DMS 273 (cell line): ENCODE data around the gene DUOXA1.
A peak's percentile ranks its signal among the peaks of the same experiment; 100 is the strongest.

Experiments used
- DNase-seq: peaks from one replicate; lab custom pipeline; 2025; ENCODE audit not compliant: unreplicated experiment; lab: John Stamatoyannopoulos, UW

Gene DUOXA1

DNA sequence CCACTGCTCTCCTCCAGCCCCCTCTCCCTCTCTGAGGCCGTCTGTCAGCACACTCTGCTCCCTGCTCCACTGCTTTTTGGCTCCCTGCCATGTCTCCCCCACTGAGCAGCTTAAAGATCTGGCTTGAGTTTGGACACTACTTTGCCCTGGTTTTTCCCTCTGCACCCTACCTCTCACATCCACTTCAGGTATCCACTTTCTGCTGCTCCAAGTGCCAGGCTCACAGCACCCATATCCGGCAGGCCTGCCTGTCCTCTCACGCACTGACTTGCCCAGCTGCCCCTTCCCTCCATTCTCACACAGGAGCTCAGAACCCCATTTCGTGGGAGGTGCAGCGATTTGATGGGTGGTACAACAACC, 3.9 kb upstream of the DUOXA1 start:
- peak; percentile 54 for DNase-seq

DNA sequence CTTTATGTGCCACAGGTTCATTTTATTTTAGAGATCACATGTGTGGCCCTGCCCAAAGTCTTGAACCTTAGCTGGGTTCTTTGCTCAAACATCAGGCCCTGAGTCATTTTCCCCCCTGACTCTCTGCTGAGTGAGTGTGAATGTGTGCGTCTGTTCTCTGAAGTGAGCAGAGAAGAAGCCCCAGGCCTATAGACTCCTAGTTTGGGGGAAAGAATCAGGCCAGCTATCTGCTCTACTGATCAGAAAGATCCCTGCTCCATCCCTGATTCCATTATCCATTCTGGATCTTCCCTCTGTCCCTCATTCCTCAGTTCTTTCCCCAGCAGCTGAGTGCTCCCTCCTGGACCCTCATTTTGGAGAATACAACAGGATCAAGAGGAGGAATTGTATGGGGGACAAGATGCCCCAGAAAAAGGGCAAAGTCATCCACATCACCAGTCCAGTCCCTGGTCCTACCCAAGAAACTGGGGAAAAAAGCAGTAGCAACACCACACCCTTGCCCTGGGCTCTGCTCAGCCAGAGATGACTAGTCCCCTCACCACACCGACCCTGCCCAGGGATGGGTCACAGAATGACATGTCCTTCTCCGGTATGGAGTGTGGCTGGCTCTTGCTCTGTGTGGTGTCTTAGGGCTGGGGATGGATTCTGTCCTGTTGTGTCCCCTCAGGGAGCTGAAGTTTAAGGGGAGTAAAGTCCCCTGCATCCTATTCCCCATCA, 3.3 kb upstream of the DUOXA1 start:
- no peak for DNase-seq

DNA sequence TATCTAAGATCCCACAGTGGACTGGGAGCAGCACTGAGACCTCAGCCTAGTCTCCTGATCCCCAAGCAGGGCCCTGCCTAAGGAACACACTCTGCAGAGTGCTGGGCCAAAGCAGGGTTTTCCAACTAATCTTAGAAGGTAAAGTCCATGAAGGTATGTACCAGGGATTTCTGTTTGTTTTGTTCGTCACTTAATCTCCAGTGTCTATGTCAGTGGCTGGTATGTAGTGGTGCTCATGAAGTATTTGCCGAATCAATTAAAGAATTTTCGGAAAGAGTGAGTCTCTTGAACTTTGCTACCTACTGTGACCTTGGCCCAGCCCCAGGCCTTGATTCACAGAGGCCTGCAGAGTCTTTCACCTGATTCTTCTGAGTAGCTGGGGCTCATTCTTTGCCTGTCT, 1.8 kb upstream of the DUOXA1 start:
- DNase-seq, result no peak

DNA sequence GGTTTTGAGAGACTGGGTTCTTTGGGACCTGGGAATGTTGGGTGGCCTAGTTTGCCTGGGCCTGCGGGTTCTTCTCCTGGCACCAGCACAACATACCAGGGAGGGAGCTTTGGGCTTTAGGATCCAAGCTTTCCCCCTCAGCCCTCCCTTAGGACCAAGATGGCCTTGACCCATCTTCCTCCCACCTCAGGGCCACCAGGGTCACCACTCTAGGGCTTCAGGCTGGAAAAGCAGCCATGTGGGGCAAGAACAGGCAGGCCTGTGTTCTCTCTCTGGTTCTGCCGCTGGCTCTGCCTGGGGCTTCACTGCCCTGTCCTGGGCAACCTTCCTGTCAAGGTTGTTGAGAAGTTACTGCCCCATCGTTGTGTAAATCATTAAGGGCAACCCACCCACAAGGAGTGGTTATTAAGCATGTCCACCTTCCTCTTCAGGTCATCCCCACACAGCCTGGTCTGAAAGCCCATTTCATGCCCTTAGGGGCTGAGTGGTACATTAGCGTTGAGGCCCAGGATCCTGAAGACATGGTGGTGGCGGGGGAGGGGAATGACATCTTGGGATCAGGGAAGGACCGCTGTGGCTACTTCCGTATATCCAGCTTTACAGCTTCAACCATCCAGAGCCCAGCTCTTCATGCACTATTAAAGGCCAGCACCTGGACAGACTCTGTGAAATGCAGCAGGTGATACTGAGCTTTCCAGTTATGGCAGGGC, 767 bp upstream of the DUOXA1 start:
- no peak for DNase-seq

DNA sequence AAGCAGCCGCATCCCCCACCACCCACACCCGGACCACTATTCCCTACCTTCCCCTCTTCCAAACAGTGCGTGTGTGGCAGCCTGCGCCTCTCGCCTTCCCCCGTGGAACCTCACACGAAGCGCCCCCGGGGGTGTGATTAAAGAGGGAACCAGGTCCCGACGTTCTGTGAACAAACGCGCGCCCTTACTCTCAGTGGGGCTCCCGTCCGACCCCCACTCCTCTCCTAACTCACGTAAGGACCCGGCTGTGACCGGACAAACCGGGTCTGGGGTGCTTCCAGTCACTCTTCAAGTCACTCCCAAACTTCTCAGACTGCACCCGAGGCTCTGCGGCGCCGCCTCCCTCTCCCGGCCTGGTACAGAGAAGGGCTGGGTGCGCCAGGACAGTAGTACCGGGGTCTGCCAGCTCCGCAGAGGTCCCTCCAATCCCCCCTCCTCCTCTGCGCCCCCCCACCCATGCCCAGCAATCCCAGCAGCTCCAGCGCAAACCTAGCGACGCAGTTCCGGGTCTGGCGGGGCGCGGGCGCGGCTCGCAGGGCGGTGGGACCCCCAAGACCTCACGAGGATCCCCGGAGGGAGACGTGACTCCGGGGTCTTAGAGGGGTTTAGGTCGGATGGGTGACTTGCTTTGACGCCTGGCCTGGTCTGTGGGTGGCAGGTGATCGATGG, 574 bp downstream of the DUOXA1 start:
- DNase-seq, result no peak

DNA sequence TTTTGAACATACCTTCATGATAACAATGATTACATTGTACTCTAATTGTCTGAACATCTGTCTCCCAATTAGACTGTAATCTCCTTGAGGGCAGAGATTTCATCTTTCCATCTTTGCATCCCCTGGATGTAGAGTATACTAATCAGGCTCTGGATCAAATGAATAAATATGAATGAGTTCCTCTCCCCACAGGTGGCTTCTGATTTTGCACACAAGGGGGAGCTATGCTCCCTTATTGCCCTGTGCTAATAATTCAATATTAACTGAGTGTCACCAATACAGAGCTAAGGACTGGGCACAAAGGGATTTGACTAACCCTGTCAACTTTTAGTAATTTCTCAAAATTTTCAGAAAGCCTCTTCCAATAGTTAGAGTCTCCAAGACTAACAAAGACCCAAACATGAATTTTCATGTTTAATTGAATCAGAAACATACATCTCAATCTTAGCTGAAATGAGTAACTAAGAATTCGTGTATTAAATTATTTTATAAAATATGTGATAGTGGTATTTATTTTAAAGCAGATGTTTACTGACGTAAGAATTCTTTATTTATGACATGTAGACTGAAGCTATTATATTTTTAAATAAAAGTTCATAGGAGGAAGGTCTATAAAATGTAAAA, 3.0 kb downstream of the DUOXA1 start:
- DNase-seq, result peak; percentile 64

DNA sequence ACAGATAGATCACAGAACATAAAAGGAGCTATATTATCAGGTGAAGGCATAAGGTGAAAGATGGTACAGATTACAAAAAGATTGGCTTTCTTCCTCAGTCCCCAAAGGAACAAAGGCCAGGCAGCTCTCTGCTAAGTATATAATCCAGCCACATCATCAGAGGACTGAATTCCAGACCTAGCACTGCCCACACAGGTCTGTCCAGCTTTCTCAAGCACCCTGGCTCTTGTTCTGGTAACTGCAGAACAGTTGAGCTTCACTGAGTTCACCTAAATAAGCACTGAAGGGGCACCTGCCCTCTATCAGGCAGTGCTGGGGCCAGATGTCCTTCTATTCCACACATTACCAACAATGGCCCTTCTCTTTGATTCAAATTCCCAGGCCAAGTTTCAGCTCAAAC, 6.3 kb downstream of the DUOXA1 start:
- no peak for DNase-seq

DNA sequence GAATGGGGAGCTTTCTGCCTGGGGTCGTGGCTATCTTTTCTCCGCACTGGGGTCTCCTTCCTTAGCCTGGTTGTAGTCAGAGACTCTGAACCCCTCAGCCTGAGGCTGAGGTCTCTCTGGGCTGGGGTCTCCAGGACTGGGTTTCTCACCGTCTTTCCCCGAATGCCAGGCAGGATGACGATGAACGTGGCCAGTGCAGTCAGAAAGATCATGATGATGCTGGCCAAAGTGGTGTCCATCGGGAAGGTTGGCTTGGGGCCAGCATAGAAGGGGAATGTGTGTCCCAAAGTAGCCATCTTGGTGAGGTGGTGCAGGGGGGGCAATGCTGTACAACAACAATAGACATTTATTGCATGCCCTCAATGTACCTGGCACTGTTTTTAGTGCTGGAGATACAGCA, 7.0 kb downstream of the DUOXA1 start:
- DNase-seq, result no peak

DNA sequence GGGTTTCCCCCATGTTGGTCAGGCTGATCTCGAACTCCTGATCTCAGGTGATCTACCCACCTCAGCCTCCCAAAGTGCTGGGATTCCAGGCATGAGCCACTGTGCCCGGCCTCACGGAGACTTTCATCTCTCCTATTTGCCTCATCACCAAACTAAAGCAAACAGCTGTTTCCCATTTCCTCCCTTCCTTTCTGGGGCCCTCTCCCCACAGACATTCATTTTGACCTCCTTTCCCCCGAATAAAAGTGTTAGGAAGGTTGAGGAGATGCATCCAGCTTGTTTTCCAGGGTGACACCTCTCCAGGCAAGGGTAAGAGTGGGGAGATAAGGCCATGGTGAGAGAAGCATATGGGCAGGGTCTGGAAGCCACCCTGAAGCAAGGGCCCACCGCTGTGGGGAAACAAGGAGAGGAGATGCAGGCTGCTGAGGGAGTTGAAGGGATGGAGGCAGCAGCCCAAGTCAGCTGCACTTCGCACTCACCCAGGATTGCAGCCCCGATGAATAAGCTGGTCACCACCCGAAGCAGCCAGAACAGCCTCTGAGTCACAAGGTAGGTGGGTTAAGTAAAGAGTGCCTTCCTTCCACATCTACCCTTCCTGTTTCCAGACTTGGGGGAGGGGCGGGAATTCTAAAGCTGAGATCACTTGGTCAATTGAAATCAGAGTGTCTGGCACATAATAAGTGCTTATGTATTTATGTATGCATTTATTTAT, 7.8 kb downstream of the DUOXA1 start:
- DNase-seq, result no peak

DNA sequence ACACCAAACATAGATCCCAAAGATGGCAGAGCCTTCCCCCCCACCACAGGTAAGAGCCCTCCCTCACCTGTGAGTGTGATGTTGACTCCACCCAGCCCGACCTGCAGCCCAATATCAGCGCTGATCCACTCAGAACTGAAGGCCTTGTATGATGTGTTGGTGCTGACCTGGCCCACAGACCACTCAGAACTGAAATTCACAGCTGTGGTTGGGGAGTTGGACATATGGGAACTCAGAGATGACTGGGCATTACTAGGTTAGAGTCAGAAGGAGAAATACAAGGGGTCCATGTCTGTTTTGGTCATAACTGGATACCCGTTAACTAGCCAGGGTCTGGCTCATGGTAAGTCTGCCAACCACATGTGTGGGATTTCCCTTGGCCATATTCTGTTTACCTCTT, 8.7 kb downstream of the DUOXA1 start:
- DNase-seq, result no peak

DNA sequence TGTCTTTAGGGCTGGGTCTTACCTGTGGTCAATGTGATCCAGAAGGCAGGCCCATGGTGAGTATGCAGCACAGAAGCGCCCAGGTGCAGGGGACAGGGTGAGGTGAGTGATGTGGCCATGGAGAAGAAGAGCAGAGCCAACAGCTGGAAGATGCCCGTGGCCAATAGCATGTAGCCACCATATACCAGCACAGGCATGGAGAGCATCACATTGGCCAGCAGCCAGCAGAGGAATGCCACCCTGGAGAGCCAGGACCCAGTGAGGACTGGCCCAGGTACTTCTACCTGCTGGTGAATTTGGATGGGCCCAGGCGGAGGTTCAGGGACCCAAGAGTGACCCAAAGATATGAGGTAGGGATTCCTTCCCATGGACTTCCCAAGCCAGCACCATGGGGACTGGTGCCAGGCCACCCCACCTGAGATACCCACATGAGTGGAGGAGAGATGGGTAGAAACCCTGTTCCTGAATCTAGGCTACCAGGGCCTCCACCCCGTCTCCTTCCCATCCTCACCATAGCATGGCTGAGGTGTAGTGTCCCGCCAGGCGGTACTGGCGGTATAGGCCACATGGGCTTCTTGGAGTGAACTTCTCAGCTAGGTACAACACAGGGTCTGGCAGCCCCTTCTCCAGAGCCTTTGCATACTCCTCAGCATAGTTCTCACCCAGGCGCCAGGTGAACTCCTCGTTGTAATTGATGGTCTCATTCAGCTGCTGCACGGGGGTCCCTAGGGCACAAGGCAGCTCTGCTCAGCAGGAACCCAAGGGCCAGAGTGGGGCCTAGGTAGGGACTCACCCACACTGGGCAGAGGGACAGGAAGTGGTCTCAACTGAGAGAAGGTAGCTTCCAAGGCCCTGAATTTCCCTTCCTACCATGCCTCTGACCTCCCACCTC, 9.4 kb downstream of the DUOXA1 start:
- no peak for DNase-seq

DNA sequence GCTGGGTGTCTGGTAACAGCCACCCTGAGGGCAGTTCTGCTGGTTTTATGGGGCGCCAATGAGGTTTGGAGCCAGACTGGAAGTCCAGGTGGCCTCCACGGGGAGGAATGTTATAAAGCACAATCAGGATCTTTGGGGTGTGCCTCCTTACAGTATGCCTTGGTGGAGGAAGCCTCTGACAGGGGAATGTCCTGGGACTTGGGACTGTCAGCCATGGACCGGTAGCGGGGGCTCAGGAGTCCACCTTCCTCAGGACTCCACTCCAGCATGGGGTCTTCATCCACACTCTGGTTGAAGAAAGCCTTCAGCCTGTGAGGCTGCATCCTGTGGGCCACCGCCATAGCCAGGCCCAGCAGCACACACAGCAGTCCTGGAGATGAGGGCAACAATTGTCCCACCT, 10.7 kb downstream of the DUOXA1 start:
- DNase-seq, result no peak

DNA sequence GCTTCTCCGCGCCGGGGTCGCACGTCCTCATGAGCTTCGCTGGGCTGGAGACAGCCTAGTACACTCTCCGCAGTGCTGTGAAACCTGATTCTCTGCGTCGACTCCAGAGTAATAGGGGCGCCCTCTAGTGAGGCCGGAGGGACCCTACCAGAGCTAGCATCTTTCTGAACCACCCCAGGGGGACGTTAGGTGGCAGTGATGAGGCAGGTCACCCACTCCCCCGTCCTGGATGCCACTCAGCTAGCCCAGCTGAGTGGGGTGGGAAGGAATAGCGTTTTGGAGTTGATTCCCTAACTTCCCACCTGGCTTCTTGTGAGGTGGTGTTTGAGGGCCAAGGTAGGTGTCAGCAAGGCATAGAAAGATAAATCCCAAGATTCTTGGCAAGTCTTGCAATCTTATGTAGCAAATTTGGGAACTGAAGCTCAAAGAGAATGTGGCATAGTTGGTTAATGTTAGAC, 11.5 kb downstream of the DUOXA1 start:
- DNase-seq, result peak; percentile 92

DNA sequence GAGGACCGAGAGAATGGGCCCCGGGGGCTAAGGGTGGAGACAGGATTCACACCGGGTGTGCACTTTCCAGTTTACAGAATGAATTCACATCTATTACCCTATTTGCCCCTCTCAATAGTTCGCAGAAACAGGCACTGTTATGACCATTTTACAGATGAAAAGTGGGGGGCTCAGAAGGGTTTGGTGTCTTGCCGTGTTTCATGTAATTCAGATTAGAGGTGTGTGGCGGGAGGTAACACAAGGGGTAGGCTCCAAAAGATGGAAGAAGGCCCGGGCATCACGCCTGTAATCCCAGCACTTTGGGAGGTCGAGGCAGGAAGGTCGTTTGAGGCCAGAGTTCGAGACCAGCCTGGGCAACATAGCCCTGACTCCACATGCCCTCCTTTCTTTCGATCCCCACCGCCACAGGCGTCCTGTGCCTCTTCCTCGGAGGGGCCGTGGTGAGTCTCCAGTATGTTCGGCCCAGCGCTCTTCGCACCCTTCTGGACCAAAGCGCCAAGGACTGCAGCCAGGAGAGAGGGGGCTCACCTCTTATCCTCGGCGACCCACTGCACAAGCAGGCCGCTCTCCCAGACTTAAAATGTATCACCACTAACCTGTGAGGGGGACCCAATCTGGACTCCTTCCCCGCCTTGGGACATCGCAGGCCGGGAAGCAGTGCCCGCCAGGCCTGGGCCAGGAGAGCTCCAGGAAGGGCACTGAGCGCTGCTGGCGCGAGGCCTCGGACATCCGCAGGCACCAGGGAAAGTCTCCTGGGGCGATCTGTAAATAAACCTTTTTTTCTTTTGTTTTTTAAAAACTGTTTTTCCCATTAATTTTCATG, 12.2 kb downstream of the DUOXA1 start:
- DNase-seq, result no peak

DNA sequence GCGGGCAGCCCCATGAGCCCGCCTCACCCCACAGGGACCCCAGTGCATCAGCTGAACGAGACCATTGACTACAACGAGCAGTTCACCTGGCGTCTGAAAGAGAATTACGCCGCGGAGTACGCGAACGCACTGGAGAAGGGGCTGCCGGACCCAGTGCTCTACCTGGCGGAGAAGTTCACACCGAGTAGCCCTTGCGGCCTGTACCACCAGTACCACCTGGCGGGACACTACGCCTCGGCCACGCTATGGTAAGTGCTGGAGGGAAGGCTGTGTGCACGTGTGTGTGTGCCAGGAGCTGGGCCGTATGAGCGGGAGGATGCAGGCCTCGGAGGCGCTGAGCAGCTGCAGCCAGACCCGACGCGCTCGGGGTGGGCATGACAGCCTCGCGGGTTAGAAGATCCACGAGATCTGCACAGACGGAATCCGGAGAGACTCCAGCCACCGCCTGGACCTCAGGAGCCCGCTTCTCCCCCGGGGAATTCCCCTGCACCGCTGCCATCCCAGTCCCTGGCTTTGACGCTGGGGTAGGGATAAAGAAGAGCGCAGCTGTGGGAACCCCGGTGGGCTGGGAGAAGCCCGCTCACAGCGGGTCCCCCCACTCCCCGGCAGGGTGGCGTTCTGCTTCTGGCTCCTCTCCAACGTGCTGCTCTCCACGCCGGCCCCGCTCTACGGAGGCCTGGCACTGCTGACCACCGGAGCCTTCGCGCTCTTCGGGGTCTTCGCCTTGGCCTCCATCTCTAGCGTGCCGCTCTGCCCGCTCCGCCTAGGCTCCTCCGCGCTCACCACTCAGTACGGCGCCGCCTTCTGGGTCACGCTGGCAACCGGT, 13.0 kb downstream of the DUOXA1 start:
- no peak for DNase-seq

DNA sequence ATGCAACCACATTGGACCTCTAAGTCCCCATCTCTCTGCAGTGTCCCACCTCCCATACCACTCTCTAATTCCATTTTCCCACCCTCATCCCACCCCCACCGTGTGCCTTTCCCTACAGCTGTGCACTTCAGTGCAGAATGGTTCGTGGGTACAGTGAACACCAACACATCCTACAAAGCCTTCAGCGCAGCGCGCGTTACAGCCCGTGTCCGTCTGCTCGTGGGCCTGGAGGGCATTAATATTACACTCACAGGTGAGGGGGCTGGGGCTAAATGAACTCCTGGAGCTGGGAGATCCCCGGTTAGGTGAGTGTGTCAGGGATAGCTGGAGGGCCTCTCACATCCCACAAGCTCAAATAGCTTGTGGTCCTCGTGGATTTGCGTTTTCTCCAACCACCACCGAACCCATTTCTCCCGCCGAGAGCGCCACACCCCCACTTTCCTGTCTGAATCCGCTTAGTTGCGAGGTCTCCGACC, 13.6 kb downstream of the DUOXA1 start:
- DNase-seq, result no peak

DNA sequence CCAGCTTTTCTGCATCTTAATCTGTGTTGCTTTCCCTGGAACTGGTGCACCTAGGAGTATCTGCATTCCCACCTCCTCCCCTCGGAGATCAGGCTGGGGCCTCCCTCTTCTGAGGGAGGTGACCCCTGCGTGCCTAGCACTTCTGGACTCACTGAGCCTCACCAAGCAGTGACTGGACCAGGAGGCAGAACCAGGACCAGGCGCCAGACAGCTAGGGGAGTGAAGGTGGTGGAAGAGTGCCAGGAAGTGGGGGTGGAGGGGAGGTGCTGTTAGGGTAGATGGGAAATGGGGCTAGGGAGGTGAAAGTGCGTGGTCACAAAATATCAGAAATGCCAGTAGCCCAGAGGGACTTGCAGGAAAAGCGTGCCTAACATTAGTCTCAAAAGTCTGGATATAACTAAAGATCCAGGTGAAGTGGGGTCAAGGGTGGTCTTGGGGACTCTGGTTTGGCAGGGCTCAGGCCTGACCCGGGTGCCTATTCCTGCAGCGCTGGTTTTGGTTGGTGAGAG, 14.3 kb downstream of the DUOXA1 start:
- DNase-seq, result no peak

DNA sequence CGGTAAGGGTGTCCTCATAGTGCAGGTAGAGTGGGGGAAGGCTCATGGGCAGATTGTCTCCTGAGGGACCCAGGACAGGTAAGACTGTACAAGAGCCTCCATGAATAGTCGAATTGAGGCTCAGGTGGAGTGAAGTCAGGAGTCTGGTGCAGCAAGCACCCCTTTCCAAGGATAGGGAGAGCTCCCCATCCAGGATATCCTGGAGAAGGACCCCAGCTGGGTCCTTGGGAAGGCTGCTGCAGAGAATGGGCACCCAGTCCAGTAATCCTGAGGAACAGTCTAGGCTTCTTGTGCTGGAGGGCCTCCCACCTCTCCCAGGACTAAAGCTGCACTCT, 15.0 kb downstream of the DUOXA1 start:
- DNase-seq, result no peak
